ENCODE data around the gene POLN.

POLN gene

GRCh38 chr4:2071252-2071911 is 170.5 kb downstream of the POLN start:
- no peak for DNase-seq (ENCODE audit: low read depth, low spot score)

DNA sequence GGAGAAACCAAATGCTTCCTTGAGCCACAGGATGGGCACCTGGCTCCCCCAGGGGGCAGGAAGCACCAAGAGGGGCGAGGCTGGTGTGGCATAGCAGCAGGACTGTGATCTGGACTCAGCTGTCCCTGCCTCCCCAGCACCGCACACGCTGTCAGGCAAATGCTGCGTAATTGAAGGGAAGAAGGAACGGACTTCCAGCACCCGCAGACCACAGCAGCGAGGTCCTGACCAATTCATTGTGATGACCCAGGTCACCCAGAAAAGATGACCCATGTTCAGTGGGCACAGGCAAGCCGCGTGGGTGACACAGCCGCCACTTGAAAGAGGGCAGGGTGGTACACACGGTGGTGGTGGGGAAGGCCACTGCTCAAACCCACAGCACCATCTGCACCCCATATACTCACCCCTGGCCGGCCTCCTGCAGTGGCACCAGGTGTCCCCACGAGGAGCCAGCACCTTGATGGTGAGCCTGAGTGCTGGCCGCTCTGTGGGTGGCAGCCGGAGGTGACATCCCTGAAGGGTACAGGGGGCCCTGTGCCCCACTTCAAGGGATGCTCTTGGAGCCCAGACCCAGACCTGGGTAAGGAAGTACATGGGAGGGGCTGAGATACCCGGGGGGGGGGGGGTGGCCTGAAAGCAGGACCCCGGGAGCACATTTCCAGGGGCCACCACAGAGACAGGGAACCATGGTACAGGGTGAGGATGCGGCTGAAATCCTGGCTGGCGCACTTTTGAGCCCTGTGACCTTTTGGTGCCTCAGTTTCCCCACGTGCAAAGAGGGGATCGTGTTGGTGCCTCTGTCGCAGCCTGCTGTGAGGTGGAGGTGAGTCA is 171.3 kb downstream of the POLN start:
- no peak for DNase-seq (ENCODE audit: low read depth, low spot score)

DNA sequence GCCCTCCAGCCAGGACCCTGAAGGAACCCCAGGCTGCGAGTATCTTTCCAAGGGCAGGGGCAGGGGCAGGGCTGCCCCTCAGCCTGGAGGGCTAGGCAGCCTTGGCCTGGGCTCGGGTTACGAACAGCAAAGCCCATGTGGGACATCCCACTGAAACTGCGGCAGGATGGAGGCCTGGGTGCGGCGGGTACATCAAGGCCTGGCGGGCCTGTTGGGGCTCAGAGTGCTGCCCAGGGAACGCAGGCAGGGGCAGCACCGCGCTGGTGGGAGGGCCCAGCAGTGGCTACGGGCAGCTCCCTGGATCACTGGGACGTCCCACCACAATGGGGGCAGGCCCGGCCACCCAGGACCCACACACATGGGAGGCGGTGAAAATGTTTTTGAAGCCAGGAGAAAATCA is 171.9 kb downstream of the POLN start:
- no peak for DNase-seq (ENCODE audit: low read depth, low spot score)

DNA sequence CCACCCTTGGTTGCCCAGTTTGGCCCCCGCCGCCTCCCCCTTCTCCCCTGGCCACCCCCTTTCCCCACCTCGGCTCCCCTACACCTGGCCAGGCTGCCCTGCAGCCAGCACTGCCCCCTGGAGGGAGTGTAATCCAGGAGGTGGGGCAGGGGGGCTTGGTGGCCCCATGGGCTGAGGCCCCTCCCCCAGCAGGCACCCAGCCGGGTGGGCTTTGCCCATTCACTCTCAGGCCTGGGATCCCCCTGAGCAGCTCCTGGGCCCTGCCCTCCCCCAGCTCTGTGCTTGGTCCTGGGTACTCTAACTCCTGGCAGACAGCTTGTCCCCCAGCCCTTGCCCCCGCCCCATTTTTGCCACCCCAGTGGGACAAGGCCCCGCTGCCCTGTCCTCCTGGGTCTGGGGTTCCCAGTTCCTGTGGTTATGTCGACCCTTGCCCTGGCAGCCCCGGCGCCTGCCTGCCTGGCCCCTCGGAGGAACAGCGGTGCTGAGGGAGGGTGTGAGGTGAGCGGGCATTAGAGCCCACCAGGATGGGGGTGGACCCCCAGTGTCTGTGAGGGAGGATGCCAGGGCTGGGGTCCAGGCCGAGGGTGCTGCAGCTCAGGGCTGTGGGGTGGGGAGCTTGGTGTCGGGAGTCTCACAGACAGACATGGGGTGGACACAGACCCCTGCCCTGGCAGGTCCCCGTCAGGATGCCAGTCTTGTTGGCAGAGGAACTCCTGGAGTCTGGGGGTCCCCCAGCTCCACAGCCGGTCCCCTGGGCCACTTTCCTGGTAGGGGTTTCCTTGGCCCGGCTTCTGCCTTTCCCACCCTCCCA is 172.6 kb downstream of the POLN start:
- DNase-seq (ENCODE audit: low read depth, low spot score) = no peak

DNA sequence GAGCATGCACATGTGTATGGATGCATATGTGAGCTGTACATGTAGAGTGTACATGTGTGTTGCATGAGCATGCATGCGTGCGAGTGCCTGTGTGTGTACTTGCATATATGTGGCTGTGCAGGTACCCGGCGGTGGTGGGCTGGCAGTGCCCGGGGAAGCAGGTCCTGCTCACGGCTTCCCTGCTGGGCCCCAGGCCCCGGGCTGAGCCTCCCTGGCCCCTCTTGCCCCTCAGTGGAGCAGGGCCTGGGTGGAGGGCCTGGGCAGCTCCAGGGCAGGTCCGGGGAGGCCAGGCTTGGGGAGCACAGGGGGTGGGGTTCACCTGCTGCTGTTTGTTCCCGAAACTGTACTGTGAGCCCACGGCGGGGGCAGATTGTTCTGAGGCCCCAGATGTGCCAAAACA is 173.4 kb downstream of the POLN start:
- DNase-seq (ENCODE audit: low read depth, low spot score) = no peak

GRCh38 chr4:2068198-2068470 is 173.8 kb downstream of the POLN start:
- no peak for DNase-seq (ENCODE audit: low read depth, low spot score)

- no peak for DNase-seq (ENCODE audit: low read depth, low spot score)
These were observed 174.3 kb downstream of the POLN start for GRCh38 chr4:2067446-2068197.

- no peak for DNase-seq (ENCODE audit: low read depth, low spot score)
These were observed 175.1 kb downstream of the POLN start for GRCh38 chr4:2066571-2067445.

- no peak for DNase-seq (ENCODE audit: low read depth, low spot score)
These were observed 175.8 kb downstream of the POLN start for GRCh38 chr4:2066011-2066551.

GRCh38 chr4:2065106-2065930 is 176.6 kb downstream of the POLN start:
- DNase-seq (ENCODE audit: low read depth, low spot score) = no peak

DNA sequence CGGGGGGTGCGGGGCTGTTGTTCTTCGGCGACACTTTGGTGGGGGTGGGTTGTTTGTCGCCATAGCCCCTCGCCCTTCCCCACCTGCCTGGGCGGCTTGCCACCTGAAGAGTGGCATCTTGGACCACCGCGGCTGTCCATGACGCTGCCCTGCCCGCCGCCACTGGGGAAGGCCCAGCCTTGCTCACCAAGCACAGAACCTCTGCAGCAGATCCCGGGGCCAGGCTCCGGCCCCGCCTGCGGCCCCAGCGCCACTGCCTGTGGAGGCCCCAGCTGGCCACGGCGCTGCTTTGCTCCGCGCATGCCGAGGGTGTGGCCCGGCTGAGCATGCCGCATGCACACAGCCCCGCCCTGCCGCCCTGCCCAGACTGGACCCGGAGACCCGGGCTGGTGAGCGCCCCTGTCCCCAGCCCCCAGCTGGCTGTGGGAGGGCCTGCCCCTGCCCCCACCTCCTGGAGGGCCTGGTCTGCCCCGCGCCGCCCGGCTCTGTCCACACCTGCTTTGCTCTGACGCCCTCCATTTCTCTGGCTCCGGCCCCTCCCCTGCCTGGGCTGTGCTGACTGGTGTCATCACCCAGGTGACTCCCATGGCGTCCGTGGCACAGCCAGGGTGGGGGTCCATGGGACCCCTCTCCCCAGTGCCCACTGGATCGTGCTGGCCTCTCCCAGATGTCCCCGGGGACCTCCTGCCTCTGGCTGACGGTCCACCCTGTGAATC is 177.5 kb downstream of the POLN start:
- DNase-seq (ENCODE audit: low read depth, low spot score) = no peak

GRCh38 chr4:2063557-2064275 is 178.2 kb downstream of the POLN start:
- DNase-seq (ENCODE audit: low read depth, low spot score) = no peak

DNA sequence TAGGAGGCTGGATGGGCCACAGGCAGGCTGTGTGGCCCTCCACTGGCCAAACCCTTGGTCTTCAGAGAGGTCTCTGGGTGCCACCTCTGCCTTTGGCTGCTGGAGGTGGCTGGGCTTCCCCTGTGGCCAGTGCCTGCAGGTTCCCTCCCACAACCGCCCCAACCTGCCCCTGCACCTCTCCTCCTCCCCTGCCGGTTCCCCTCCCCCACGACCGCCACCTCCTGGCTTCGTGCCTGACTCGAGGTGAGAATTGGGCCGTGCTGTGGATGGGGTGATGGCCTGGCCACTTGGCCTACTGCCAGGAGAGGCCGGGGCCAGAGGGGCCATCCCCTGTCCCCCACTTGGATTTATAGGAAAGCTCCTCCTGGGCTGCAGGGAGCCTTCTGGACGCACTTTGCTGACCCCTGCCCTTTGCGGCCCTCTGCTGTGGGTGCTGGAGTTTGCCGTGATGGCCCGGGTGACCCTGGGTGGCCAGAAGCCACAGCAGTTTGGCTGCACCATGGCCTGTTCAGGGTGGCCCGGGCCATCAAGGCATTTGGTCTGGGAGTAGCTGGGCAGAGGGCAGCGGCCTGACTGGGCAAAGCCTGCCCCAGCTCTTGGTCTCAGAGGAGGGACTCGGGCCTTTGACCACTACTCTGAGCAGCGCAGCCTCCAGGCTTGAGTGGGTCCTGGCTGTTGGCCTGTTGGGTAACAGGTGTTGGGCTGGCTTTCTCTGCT is 179.0 kb downstream of the POLN start:
- DNase-seq (ENCODE audit: low read depth, low spot score) = no peak

DNA sequence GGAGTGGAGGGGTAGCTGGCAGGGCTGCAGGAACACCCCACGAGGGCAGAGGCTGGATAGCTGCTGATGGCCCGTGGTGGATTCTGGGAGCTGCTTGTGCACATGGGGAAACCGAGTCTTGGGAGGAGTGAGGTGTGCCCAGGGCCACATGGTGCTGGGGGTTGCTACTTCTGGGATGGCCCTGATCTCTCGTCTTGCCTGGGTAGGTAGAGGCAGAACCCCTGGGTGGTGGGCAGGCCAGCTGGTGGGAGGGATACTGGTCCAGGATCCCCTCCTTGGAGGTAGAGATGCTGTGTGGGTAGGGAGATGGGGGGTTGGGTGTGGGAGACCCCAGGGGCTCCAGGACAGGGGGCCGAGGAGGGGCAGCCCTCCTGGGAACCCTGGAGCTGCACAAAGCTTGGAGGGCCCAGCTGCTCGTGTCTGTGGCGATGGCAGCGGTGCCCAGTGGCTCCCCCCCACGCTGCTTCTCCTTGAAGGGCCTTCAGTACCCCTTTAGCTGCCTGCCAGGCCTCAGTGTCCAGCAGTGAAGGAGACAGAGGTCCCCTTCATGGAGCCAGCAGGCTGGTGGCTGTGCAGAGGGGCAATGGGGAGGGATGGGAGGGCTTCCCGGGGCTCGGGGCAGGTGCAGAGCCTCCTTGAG is 179.6 kb downstream of the POLN start:
- no peak for DNase-seq (ENCODE audit: low read depth, low spot score)

GRCh38 chr4:2061186-2062131 is 180.5 kb downstream of the POLN start:
- DNase-seq (ENCODE audit: low read depth, low spot score) = no peak

DNA sequence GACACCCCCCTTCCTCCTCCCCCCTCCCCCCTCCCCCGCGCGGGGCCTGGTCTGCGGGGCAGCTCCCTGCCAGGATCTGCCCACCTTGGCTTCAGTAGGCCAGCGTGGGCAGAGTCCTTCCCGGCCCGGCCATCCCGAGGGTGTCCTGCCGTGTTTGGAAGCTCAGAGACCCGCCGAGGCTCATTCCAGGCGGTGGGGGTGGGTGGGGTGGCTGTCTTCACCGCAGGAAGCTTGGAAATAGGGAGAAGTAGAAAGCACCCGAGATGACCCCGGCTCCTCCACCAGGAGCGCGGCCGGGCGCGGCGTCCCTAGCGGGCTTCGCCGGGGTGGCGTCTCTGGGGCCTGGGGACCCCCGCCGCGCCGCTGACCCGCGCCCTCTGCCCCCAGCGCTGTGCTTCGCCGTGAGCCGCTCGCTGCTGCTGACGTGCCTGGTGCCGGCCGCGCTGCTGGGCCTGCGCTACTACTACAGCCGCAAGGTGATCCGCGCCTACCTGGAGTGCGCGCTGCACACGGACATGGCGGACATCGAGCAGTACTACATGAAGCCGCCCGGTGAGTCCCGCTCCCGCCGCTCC is 181.2 kb downstream of the POLN start:
- no peak for DNase-seq (ENCODE audit: low read depth, low spot score)

Measured in smooth muscle cell of the brain vasculature (primary cell).